ENCODE data around the gene MT1F. TPM values are rescaled to one million over a fixed set of nuclear protein-coding genes. Genes with fewer than 3 reads are reported as not detected.
"Not testable (repeated sequence)": the region's sequence is repeated elsewhere in the genome, so short reads cannot be mapped to it uniquely, and the experiment has no call there.

MT1F gene
- total and polyA plus RNA-seq, 2 donors (not counting 1 experiment from before 2014, with no cell fraction given), result 2.1 to 3.2 TPM

DNA sequence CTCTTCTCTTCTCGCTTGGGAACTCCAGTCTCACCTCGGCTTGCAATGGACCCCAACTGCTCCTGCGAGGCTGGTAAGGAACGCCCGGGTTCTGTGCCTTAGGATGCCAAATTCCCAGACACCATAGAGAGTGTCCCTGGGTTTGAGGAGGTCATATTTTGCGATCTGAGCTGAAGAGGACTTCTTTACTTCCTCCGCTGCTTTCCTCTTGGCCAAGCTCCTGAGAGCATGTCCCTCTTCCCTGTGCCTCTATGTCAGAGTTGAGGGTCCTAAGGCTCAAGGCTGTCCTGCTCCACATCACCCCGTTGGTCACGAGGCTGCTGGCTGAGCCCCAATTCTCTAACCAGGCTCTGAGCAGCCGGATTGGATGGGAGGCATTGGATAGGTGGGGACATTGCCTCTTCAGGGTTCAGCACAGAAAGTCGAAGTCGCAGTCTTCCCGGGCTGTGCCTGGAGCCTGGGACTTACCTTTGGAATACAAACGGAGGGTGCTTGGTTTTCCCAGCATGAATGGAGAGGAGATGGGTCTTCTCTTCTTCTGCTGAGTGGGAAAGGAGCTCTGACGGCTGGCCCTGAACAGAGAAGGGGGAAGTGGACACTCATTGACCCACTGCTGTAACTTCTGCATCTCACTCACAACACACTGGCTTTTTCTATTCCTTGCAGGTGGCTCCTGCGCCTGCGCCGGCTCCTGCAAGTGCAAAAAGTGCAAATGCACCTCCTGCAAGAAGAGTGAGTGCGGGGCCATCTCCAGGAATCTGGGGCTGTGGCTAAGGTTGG lies 12.3 kb downstream of the MT1F start:
- H4K20me1 ChIP-seq (ENCODE audit: control insufficient read depth, extremely low read depth, insufficient read depth, low read length), result no peaks in the 10 kb centered on the region
- no peak overlapping the region for H2AFZ ChIP-seq (ENCODE audit: low read length)
- peaks cover 25% of the 10 kb centered on the region for H3K27me3 ChIP-seq (ENCODE audit: control insufficient read depth, insufficient read depth, low read length)
- H3K36me3 ChIP-seq (ENCODE audit: control insufficient read depth, insufficient read depth, low read length), result no peaks in the 10 kb centered on the region
- DNase-seq (ENCODE audit: low read depth in 2 of 2), result no peak
- no peak for TF ChIP-seq EZH2 (IDR thresholded peaks at IDR 0.05; ENCODE audit: low read length, missing control alignments)
- no peak for TF ChIP-seq CTCF (conservative IDR thresholded peaks at IDR 0.05 in 1 of 2, IDR thresholded peaks at IDR 0.05 in 1 of 2; ENCODE audit: low read depth in 1 of 2, low read length in 2 of 2)
- H3K4me2 ChIP-seq (ENCODE audit: extremely low read depth, insufficient read depth, low read length), result no peak overlapping the region
- H3K4me1 ChIP-seq (ENCODE audit: control insufficient read depth, extremely low read depth, insufficient read depth, low read length), result peaks cover 7% of the 10 kb centered on the region
- no peak overlapping the region for H3K9ac ChIP-seq (ENCODE audit: insufficient read depth, low read length)
- no peaks in the 10 kb centered on the region for H3K9me3 ChIP-seq (ENCODE audit: control insufficient read depth, insufficient read depth, low read depth, low read length)
- H3K27ac ChIP-seq (ENCODE audit: insufficient read depth, low read length), result no peak overlapping the region
- H3K79me2 ChIP-seq (ENCODE audit: control insufficient read depth, insufficient read depth, low read length), result no peaks in the 10 kb centered on the region
- no peak overlapping the region for H3K4me3 ChIP-seq (replicated peaks in 1 of 4; ENCODE audit: control extremely low read depth in 1 of 4, insufficient read depth in 1 of 4, low read depth in 3 of 4, low read length in 4 of 4)

DNA sequence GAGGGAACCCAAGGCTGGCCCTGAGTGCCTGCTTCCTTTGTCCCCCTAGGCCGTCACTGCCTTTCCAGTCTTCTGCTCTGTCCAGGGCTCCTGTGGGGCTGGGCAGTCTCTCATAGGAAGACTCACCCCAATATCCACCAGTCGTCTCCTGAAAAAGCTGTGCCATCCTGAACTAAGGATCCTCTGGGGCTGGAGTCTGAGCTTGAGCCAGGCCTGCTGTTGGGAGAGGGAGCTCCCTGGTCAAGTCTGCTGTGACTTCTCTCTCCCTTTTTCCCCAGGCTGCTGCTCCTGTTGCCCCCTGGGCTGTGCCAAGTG lies 12.8 kb downstream of the MT1F start:
- Histone ChIP-seq H3K9ac (ENCODE audit: insufficient read depth, low read length) (no peak overlapping the region), H3K4me2 (ENCODE audit: extremely low read depth, insufficient read depth, low read length) (no peak overlapping the region), H3K27me3 (ENCODE audit: control insufficient read depth, insufficient read depth, low read length) (peaks cover 25% of the 10 kb centered on the region), H3K4me3 (replicated peaks in 1 of 4; ENCODE audit: control extremely low read depth in 1 of 4, insufficient read depth in 1 of 4, low read depth in 3 of 4, low read length in 4 of 4) (no peak overlapping the region), H3K27ac (ENCODE audit: insufficient read depth, low read length) (no peak overlapping the region), H3K9me3 (ENCODE audit: control insufficient read depth, insufficient read depth, low read depth, low read length) (no peaks in the 10 kb centered on the region), H3K36me3 (ENCODE audit: control insufficient read depth, insufficient read depth, low read length) (no peaks in the 10 kb centered on the region), H3K79me2 (ENCODE audit: control insufficient read depth, insufficient read depth, low read length) (no peaks in the 10 kb centered on the region), H2AFZ (ENCODE audit: low read length) (no peak overlapping the region), H4K20me1 (ENCODE audit: control insufficient read depth, extremely low read depth, insufficient read depth, low read length) (no peaks in the 10 kb centered on the region), H3K4me1 (ENCODE audit: control insufficient read depth, extremely low read depth, insufficient read depth, low read length) (peaks cover 7% of the 10 kb centered on the region)
- no peak for TF ChIP-seq EZH2 (IDR thresholded peaks at IDR 0.05; ENCODE audit: low read length, missing control alignments)
- TF ChIP-seq CTCF (conservative IDR thresholded peaks at IDR 0.05 in 1 of 2, IDR thresholded peaks at IDR 0.05 in 1 of 2; ENCODE audit: low read depth in 1 of 2, low read length in 2 of 2), result no peak
- DNase-seq (ENCODE audit: low read depth in 2 of 2), result no peak

GRCh38 chr16:56671691-56672090 lies 13.9 kb downstream of the MT1F start:
- H3K27ac ChIP-seq (ENCODE audit: insufficient read depth, low read length); H3K4me2 ChIP-seq (ENCODE audit: extremely low read depth, insufficient read depth, low read length); H3K4me1 ChIP-seq (ENCODE audit: control insufficient read depth, extremely low read depth, insufficient read depth, low read length); H3K9me3 ChIP-seq (ENCODE audit: control insufficient read depth, insufficient read depth, low read depth, low read length); H3K36me3 ChIP-seq (ENCODE audit: control insufficient read depth, insufficient read depth, low read length); H3K79me2 ChIP-seq (ENCODE audit: control insufficient read depth, insufficient read depth, low read length); H3K9ac ChIP-seq (ENCODE audit: insufficient read depth, low read length); H4K20me1 ChIP-seq (ENCODE audit: control insufficient read depth, extremely low read depth, insufficient read depth, low read length); H3K4me3 ChIP-seq (replicated peaks in 1 of 4; ENCODE audit: control extremely low read depth in 1 of 4, insufficient read depth in 1 of 4, low read depth in 3 of 4, low read length in 4 of 4); H2AFZ ChIP-seq (ENCODE audit: low read length): not testable (repeated sequence)
- peaks cover 25% of the 10 kb centered on the region for H3K27me3 ChIP-seq (ENCODE audit: control insufficient read depth, insufficient read depth, low read length)
- peak in 1 of 2 donors; percentile 64 for DNase-seq (ENCODE audit: low read depth in 2 of 2)

- not testable (repeated sequence) for H3K4me1 ChIP-seq (ENCODE audit: control insufficient read depth, extremely low read depth, insufficient read depth, low read length); H3K9me3 ChIP-seq (ENCODE audit: control insufficient read depth, insufficient read depth, low read depth, low read length); H3K36me3 ChIP-seq (ENCODE audit: control insufficient read depth, insufficient read depth, low read length); H4K20me1 ChIP-seq (ENCODE audit: control insufficient read depth, extremely low read depth, insufficient read depth, low read length); H3K27ac ChIP-seq (ENCODE audit: insufficient read depth, low read length); H3K9ac ChIP-seq (ENCODE audit: insufficient read depth, low read length); H2AFZ ChIP-seq (ENCODE audit: low read length); H3K4me3 ChIP-seq (replicated peaks in 1 of 4; ENCODE audit: control extremely low read depth in 1 of 4, insufficient read depth in 1 of 4, low read depth in 3 of 4, low read length in 4 of 4); DNase-seq (ENCODE audit: low read depth in 2 of 2); H3K4me2 ChIP-seq (ENCODE audit: extremely low read depth, insufficient read depth, low read length); H3K79me2 ChIP-seq (ENCODE audit: control insufficient read depth, insufficient read depth, low read length)
- H3K27me3 ChIP-seq (ENCODE audit: control insufficient read depth, insufficient read depth, low read length), result peaks cover 20% of the 10 kb centered on the region
Observed at GRCh38 chr16:56672171-56672570, 14.4 kb downstream of the MT1F start.

All from fibroblast of lung (primary cell).